ENCODE measurements around the gene CTDSPL.

CTDSPL gene

GRCh38 chr3:38002940-38003339 is 141.3 kb downstream of the CTDSPL start:
- DNase-seq (ENCODE audit: low spot score): no peak

GRCh38 chr3:38003371-38003816 is 141.7 kb downstream of the CTDSPL start:
- DNase-seq (ENCODE audit: low spot score): peak; percentile 84

GRCh38 chr3:38003817-38004414 is 142.2 kb downstream of the CTDSPL start:
- DNase-seq (ENCODE audit: low spot score): no peak

- peak; percentile 65 for DNase-seq (ENCODE audit: low spot score)
Observed at GRCh38 chr3:38004415-38005075, 142.9 kb downstream of the CTDSPL start.

GRCh38 chr3:38005076-38006020 is 143.7 kb downstream of the CTDSPL start:
- no peak for DNase-seq (ENCODE audit: low spot score)

GRCh38 chr3:38006031-38006430 is 144.4 kb downstream of the CTDSPL start:
- no peak for DNase-seq (ENCODE audit: low spot score)

GRCh38 chr3:38006445-38006995 is 144.8 kb downstream of the CTDSPL start:
- DNase-seq (ENCODE audit: low spot score): no peak

GRCh38 chr3:38007754-38008090 is 146.0 kb downstream of the CTDSPL start:
- DNase-seq (ENCODE audit: low spot score): no peak

GRCh38 chr3:38008191-38008701 is 146.6 kb downstream of the CTDSPL start:
- DNase-seq (ENCODE audit: low spot score): no peak

- no peak for DNase-seq (ENCODE audit: low spot score)
Observed at GRCh38 chr3:38008971-38009580, 147.4 kb downstream of the CTDSPL start.

GRCh38 chr3:38009807-38010591 is 148.3 kb downstream of the CTDSPL start:
- DNase-seq (ENCODE audit: low spot score): no peak

GRCh38 chr3:38011111-38011510 is 149.4 kb downstream of the CTDSPL start:
- DNase-seq (ENCODE audit: low spot score): no peak

GRCh38 chr3:38015485-38015884 is 153.8 kb downstream of the CTDSPL start:
- DNase-seq (ENCODE audit: low spot score): no peak

GRCh38 chr3:38015984-38016383 is 154.3 kb downstream of the CTDSPL start:
- DNase-seq (ENCODE audit: low spot score): no peak

GRCh38 chr3:38016410-38016809 is 154.7 kb downstream of the CTDSPL start:
- DNase-seq (ENCODE audit: low spot score): no peak

GRCh38 chr3:38016847-38017444 is 155.3 kb downstream of the CTDSPL start:
- no peak for DNase-seq (ENCODE audit: low spot score)

GRCh38 chr3:38017445-38018295 is 156.0 kb downstream of the CTDSPL start:
- DNase-seq (ENCODE audit: low spot score): no peak

- no peak for DNase-seq (ENCODE audit: low spot score)
Observed at GRCh38 chr3:38018296-38019266, 156.9 kb downstream of the CTDSPL start.
